ENCODE measurements around the gene INO80D. TPM values are rescaled to one million over a fixed set of nuclear protein-coding genes. Genes with fewer than 3 reads are reported as not detected.
"Not testable (repeated sequence)": the region's sequence is repeated elsewhere in the genome, so short reads cannot be mapped to it uniquely, and the experiment has no call there.

The INO80D gene
- total RNA-seq, 1 donor from 2014 or later, result 29.4 TPM

DNA sequence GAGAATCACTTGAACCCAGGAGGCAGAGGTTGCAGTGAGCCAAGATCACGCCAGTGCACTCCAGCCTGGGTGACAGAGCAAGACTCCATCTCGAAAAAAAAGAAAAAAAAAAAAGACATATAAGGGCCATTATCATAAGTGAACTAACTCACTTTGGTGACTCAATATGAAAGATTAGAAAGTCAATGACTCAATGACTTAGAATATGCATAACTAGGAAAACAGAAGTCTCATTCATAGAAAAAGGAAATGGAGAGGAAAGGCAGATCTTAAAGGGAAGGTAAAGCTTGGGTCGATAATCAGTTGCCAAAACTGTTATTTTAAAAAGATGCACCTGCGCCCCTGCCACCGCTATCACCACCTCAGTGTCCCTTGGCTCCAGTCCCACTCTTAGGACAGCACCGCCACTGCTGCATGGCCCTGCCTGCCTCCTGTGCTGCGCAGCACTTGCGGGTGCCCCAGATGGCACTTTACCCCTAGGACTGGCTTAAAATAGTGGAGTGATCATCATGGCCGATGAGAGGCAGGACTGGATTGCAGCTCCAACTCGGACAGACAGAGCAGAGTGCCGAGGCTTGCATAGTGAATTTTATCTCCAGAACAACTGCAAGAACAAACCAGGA is 54.7 kb downstream of the INO80D start:
- Histone ChIP-seq H3K27ac (no peak overlapping the region), H3K9me3 (no peaks in the 10 kb centered on the region), H3K4me1 (no peaks in the 10 kb centered on the region), H3K27me3 (no peaks in the 10 kb centered on the region), H3K4me3 (no peak overlapping the region), H3K36me3 (peaks cover 21% of the 10 kb centered on the region)
- DNase-seq (no peak), ATAC-seq (no peak)
- intact Hi-C loops (cut with DNase I), result no loop called here
- TF ChIP-seq, protein P1, sequence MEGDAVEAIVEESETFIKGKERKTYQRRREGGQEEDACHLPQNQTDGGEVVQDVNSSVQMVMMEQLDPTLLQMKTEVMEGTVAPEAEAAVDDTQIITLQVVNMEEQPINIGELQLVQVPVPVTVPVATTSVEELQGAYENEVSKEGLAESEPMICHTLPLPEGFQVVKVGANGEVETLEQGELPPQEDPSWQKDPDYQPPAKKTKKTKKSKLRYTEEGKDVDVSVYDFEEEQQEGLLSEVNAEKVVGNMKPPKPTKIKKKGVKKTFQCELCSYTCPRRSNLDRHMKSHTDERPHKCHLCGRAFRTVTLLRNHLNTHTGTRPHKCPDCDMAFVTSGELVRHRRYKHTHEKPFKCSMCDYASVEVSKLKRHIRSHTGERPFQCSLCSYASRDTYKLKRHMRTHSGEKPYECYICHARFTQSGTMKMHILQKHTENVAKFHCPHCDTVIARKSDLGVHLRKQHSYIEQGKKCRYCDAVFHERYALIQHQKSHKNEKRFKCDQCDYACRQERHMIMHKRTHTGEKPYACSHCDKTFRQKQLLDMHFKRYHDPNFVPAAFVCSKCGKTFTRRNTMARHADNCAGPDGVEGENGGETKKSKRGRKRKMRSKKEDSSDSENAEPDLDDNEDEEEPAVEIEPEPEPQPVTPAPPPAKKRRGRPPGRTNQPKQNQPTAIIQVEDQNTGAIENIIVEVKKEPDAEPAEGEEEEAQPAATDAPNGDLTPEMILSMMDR (IDR thresholded peaks at IDR 0.05), result no peak

DNA sequence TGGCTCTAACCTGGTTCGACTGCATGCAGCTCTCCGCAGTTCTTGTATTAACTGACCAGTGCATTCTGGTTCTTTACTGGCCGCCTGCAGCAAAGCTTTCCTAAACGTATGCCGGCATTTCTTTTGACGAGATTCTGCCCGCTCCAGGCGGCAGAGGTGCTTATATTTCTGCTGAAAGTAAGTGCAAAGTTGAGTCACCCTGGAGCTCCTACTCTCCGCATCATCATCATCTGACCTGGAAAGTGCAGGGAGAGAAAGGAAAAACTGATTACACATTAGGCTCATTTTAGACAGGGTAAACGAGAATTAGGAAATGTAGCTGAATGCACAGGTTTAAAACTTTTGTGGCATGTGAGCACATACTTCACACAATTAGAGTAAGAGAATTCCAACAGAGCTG is 57.9 kb downstream of the INO80D start:
- no peak for DNase-seq
- TF ChIP-seq, protein P1 (IDR thresholded peaks at IDR 0.05), result no peak
- Histone ChIP-seq H3K36me3 (peaks cover 21% of the 10 kb centered on the region), H3K27me3 (no peaks in the 10 kb centered on the region), H3K4me1 (no peaks in the 10 kb centered on the region), H3K9me3 (no peaks in the 10 kb centered on the region), H3K27ac (no peak overlapping the region), H3K4me3 (no peak overlapping the region)
- intact Hi-C loops (cut with DNase I), result no loop called here
- ATAC-seq, result no peak

DNA sequence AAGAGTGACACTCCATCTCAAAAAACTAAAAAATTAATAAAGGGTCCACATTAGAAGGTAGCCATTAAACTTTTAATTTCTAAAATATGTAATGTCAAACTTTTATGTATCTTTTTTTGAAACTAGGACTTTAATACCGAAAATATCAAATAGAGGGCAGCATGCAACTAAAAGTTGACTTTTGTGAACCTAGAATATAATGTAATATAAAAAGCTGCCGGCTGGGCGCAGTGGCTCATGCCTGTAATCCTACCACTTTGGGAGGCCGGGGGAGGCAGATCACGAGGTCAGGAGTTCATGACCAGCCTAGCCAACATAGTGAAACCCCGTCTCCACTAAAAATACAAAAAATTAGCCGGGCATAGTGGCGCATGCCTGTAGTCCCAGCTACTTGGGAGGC is 62.8 kb downstream of the INO80D start:
- Histone ChIP-seq H3K4me1 (no peaks in the 10 kb centered on the region), H3K36me3 (peaks cover 33% of the 10 kb centered on the region), H3K4me3 (no peak overlapping the region), H3K9me3 (no peaks in the 10 kb centered on the region), H3K27me3 (no peaks in the 10 kb centered on the region), H3K27ac (no peak overlapping the region)
- DNase-seq (no peak), ATAC-seq (no peak)
- TF ChIP-seq, protein P1 (IDR thresholded peaks at IDR 0.05), result no peak
- intact Hi-C loops (cut with DNase I), result no loop called here

DNA sequence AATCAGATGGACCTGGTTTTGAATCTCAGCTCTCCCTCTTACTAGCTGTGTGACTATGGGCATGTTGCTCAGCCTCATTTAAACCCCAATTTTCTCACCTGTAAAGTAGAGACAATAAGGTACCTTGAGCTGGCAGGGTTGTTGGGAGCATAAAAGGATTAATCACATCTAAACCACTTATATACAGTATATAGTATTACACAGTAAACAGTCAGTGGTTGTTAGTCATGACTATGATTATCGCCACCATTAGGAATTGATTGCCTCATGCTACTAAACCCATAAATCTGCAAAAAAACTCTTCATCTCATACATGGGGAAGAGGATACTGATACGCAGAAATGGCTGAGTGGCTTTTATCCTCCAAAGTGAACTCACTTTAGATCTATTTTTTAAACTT is 65.8 kb downstream of the INO80D start:
- Histone ChIP-seq H3K9me3 (no peaks in the 10 kb centered on the region), H3K27ac (no peak overlapping the region), H3K4me3 (no peak overlapping the region), H3K36me3 (peaks cover 32% of the 10 kb centered on the region), H3K4me1 (no peaks in the 10 kb centered on the region), H3K27me3 (no peaks in the 10 kb centered on the region)
- TF ChIP-seq, protein P1 (IDR thresholded peaks at IDR 0.05), result no peak
- intact Hi-C loops (cut with DNase I), result no loop called here
- no peak for ATAC-seq
- DNase-seq, result no peak

DNA sequence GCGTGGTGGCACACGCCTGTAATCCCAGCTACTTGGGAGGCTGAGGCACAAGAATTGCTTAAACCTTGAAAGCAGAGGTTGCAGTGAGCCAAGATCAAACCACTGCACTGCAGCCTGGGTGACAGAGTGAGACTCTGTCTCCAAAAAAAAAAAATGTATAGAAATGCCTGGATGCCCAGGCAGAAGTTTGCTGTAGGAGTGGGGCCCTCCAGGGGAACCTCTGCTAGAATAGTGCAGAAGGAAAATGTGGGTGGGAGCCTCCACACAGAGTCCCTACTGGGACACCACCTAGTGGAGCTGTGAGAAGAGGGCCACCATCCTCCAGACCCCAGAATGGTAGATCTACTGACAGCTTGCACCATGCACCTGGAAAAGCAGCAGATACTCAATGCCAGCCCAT is 70.2 kb downstream of the INO80D start:
- intact Hi-C loops (cut with DNase I); H3K4me3 ChIP-seq; H3K27ac ChIP-seq; H3K9me3 ChIP-seq; DNase-seq; ATAC-seq; H3K27me3 ChIP-seq; H3K4me1 ChIP-seq: not testable (repeated sequence)
- H3K36me3 ChIP-seq, result peaks cover 49% of the 10 kb centered on the region

DNA sequence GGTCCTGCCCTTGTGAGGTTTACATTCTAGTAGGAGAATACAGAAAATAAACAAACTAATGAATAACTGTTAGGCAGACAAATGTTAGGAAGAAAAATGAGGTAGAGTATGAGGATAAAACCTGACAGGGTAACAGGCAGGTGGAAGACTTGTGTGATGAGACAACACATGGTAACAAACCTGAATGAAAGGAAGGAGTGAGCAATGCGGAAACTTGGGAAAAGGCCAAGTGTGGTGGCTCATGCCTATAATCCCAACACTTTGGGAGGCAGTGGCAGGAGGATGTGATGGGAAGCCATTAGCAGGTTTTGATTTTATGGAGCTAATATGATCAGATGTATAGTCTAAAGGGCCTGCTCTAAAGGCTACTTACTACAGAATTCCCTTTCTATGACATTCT is 74.2 kb downstream of the INO80D start:
- H3K9me3 ChIP-seq, result no peaks in the 10 kb centered on the region
- TF ChIP-seq, protein P1 (IDR thresholded peaks at IDR 0.05), result no peak
- H3K27ac ChIP-seq, result no peak overlapping the region
- H3K27me3 ChIP-seq, result no peaks in the 10 kb centered on the region
- no peaks in the 10 kb centered on the region for H3K4me1 ChIP-seq
- H3K4me3 ChIP-seq, result no peak overlapping the region
- intact Hi-C loops (cut with DNase I), result no loop called here
- H3K36me3 ChIP-seq, result peaks cover 47% of the 10 kb centered on the region
- no peak for DNase-seq
- ATAC-seq, result no peak
